ENCODE data around the gene CASQ2. TPM values are rescaled to one million over a fixed set of nuclear protein-coding genes. Genes with fewer than 3 reads are reported as not detected.

CASQ2 gene
- total RNA-seq, 2 donors from 2014 or later: 0.26 TPM; not detected in 1

GRCh38 chr1:115672224-115673009 lies 96.1 kb downstream of the CASQ2 start:
- WGBS, 2 donors: 64 to 65% methylated on average over 11 to 13 of the region's 13 CpGs
- ATAC-seq: no peak
- H3K27ac ChIP-seq: no peak overlapping the region
- no peak for TF ChIP-seq POLR2A (IDR thresholded peaks at IDR 0.05)
- TF ChIP-seq, protein P1, sequence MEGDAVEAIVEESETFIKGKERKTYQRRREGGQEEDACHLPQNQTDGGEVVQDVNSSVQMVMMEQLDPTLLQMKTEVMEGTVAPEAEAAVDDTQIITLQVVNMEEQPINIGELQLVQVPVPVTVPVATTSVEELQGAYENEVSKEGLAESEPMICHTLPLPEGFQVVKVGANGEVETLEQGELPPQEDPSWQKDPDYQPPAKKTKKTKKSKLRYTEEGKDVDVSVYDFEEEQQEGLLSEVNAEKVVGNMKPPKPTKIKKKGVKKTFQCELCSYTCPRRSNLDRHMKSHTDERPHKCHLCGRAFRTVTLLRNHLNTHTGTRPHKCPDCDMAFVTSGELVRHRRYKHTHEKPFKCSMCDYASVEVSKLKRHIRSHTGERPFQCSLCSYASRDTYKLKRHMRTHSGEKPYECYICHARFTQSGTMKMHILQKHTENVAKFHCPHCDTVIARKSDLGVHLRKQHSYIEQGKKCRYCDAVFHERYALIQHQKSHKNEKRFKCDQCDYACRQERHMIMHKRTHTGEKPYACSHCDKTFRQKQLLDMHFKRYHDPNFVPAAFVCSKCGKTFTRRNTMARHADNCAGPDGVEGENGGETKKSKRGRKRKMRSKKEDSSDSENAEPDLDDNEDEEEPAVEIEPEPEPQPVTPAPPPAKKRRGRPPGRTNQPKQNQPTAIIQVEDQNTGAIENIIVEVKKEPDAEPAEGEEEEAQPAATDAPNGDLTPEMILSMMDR (IDR thresholded peaks at IDR 0.05): no peak
- H3K9me3 ChIP-seq: no peaks in the 10 kb centered on the region
- H3K27me3 ChIP-seq: no peaks in the 10 kb centered on the region
- intact Hi-C loops (cut with DNase I): no loop called here
- H3K4me1 ChIP-seq: peaks cover 23% of the 10 kb centered on the region
- no peaks in the 10 kb centered on the region for H3K36me3 ChIP-seq (replicated peaks in 1 of 2; ENCODE audit: insufficient read depth in 1 of 2, low read depth in 2 of 2)
- no peak overlapping the region for H3K4me3 ChIP-seq
- peak in 2 of 4 donors; percentile 26 to 52 for DNase-seq

- ATAC-seq (no peak), DNase-seq (no peak)
- TF ChIP-seq POLR2A (IDR thresholded peaks at IDR 0.05): no peak
- TF ChIP-seq, protein P1 (IDR thresholded peaks at IDR 0.05): no peak
- H3K4me1 ChIP-seq: peaks cover 34% of the 10 kb centered on the region
- no peaks in the 10 kb centered on the region for H3K27me3 ChIP-seq
- intact Hi-C loops (cut with DNase I): no loop called here
- H3K4me3 ChIP-seq: no peak overlapping the region
- 87% methylated on average over 16 to 19 of the region's 19 CpGs for WGBS, 2 donors
- H3K36me3 ChIP-seq (replicated peaks in 1 of 2; ENCODE audit: insufficient read depth in 1 of 2, low read depth in 2 of 2): no peaks in the 10 kb centered on the region
- no peak overlapping the region for H3K27ac ChIP-seq
- H3K9me3 ChIP-seq: no peaks in the 10 kb centered on the region
Observed at GRCh38 chr1:115671176-115671934, 97.2 kb downstream of the CASQ2 start.

- 39% methylated on average over 14 of the region's 14 CpGs for WGBS, 2 donors
- Histone ChIP-seq H3K27me3 (no peaks in the 10 kb centered on the region), H3K9me3 (no peaks in the 10 kb centered on the region), H3K4me3 (no peak overlapping the region), H3K27ac (no peak overlapping the region), H3K36me3 (replicated peaks in 1 of 2; ENCODE audit: insufficient read depth in 1 of 2, low read depth in 2 of 2) (no peaks in the 10 kb centered on the region), H3K4me1 (peaks cover 41% of the 10 kb centered on the region)
- ATAC-seq: peak; percentile 52
- peak; percentile 43 to 75 (median 66) for DNase-seq
- TF ChIP-seq, protein P1 (IDR thresholded peaks at IDR 0.05): no peak
- no peak for TF ChIP-seq POLR2A (IDR thresholded peaks at IDR 0.05)
- intact Hi-C loops (cut with DNase I): no loop called here
Observed at GRCh38 chr1:115670476-115671175, 97.9 kb downstream of the CASQ2 start.

DNA sequence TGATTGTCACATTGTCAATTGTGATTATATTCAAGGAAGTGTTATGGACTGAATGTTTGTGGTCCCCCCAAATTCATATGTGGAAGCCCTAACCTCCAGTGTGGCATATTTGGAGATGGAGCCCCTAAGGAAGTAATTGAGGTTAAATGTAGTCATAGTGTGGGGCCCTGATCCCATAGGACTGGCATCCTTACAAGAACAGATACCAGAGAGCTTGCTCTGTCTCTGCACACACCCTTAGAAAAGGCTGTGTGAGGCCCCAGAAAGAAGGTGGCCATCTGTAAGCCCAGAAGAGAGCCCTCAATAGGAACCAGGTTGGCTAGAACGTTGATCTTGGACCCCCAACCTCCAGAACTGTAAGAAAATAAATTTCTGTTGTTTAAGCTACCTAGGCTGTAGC lies 98.6 kb downstream of the CASQ2 start:
- Histone ChIP-seq H3K9me3 (no peaks in the 10 kb centered on the region), H3K4me3 (no peak overlapping the region), H3K36me3 (replicated peaks in 1 of 2; ENCODE audit: insufficient read depth in 1 of 2, low read depth in 2 of 2) (no peaks in the 10 kb centered on the region), H3K4me1 (peaks cover 49% of the 10 kb centered on the region), H3K27ac (no peak overlapping the region), H3K27me3 (no peaks in the 10 kb centered on the region)
- WGBS, 2 donors: 85 to 95% methylated on average over 1 of the region's 1 CpG
- TF ChIP-seq, protein P1 (IDR thresholded peaks at IDR 0.05): no peak
- no peak for TF ChIP-seq POLR2A (IDR thresholded peaks at IDR 0.05)
- DNase-seq: no peak
- intact Hi-C loops (cut with DNase I): no loop called here
- no peak for ATAC-seq

Measured in body of pancreas (tissue), 4 donors.